HepG2 (cell line): ENCODE data around the gene SLIT1.

ENCODE experiments used
- CTCF ChIP-seq: sonication (generic); formaldehyde crosslinking; IDR thresholded peaks from 2 replicates; pipeline ENCODE4 v1.5.0; 2020; ENCODE audit warnings: mild to moderate bottlenecking, missing genetic modification reagents, moderate library complexity
- EP300 ChIP-seq, 3 experiments: sonication (generic) in 1 of 3; formaldehyde crosslinking in 1 of 3; IDR thresholded peaks; 2 replicates each; pipeline versions ENCODE4 v1.5.1 to v1.6.1; 2011 to 2020; ENCODE audit warnings: low read depth in 2 of 3, low read length in 2 of 3, borderline replicate concordance in 1 of 3, improper control_type of control experiment in 1 of 3, mild to moderate bottlenecking in 1 of 3, missing genetic modification reagents in 1 of 3, moderate library complexity in 1 of 3
- KAT2B ChIP-seq: fragments of 150-350 bp; IDR thresholded peaks from 2 replicates; pipeline ENCODE4 v1.6.1; 2014; ENCODE audit warnings: low read depth, low read length, borderline replicate concordance
- ZBED4 ChIP-seq: sonication (generic); formaldehyde crosslinking; IDR thresholded peaks from 2 replicates; pipeline ENCODE4 v1.4.0; 2020; ENCODE audit warnings: missing genetic modification reagents, borderline replicate concordance
- ZNF761 ChIP-seq: sonication (generic); formaldehyde crosslinking; conservative IDR thresholded peaks from 2 replicates; pipeline ENCODE4 v1.4.0; 2020; ENCODE audit warnings: mild to moderate bottlenecking, missing genetic modification reagents

- TF ChIP-seq ZBED4 (CRISPR knock-in tag), result no peak
- no peak for TF ChIP-seq ZNF761 (CRISPR knock-in tag)
- TF ChIP-seq CTCF, result no peak
- TF ChIP-seq KAT2B, result no peak
- no peak for TF ChIP-seq EP300 (IDR thresholded peaks at IDR 0.05; ENCODE audit: low read depth in 2 of 2, low read length in 2 of 2)
- no peak for TF ChIP-seq EP300 (CRISPR knock-in tag; IDR thresholded peaks at IDR 0.05; ENCODE audit: borderline replicate concordance)
Observed at GRCh38 chr10:97163781-97164501, 21.8 kb downstream of the SLIT1 start.
